GM19463 (cell line): ENCODE measurements around the gene EIF3A.
A peak's percentile ranks its signal among the peaks of the same experiment; 100 is the strongest.
"Not testable (repeated sequence)": the region's sequence is repeated elsewhere in the genome, so short reads cannot be mapped to it uniquely, and the experiment has no call there.

Source experiments
- ATAC-seq: cut with Tn5 transposase; IDR thresholded peaks from one replicate; pipeline ENCODE4 v1.9.1; 2021; ENCODE audit warnings: mild to moderate bottlenecking, moderate library complexity; ENCODE audit not compliant: unreplicated experiment

Gene EIF3A

DNA sequence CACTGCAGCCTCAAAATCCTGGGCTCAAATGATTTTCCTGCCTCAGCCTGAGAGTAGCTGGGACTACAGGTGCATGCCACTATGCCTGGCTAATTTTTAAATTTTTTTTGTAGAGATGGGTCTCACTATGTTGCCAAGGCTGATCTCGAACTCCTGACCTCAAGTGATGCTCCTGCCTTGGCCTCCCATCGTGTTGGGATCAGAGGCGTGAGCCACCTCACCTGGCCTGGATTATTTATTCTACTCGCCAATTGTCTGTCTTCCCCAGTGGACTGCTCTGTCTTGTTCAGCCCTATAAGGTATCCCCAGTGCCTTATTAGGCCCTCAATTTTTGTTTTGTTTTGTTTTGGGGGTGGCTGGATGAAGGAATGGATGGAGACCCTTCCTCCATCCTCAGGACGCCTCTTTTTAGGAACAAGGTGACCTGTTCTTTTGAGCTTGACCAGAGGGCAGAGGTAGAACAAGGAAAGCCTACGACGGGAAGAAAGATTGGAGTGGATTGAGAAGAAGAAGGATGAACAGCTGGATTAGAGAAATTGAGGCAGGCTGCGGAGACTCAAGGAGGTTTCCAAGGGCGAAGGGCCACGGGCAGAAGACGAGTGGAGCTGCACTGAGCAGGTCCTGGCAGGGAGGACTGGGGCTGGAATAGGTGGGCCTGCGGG is 22.8 kb upstream of the EIF3A start:
- ATAC-seq, result no peak

GRCh38 chr10:119101366-119102098 is 20.9 kb upstream of the EIF3A start:
- ATAC-seq, result no peak

GRCh38 chr10:119100434-119101238 is 20.0 kb upstream of the EIF3A start:
- ATAC-seq, result no peak

- ATAC-seq, result no peak
Measured at GRCh38 chr10:119098576-119098975, 18.0 kb upstream of the EIF3A start.

DNA sequence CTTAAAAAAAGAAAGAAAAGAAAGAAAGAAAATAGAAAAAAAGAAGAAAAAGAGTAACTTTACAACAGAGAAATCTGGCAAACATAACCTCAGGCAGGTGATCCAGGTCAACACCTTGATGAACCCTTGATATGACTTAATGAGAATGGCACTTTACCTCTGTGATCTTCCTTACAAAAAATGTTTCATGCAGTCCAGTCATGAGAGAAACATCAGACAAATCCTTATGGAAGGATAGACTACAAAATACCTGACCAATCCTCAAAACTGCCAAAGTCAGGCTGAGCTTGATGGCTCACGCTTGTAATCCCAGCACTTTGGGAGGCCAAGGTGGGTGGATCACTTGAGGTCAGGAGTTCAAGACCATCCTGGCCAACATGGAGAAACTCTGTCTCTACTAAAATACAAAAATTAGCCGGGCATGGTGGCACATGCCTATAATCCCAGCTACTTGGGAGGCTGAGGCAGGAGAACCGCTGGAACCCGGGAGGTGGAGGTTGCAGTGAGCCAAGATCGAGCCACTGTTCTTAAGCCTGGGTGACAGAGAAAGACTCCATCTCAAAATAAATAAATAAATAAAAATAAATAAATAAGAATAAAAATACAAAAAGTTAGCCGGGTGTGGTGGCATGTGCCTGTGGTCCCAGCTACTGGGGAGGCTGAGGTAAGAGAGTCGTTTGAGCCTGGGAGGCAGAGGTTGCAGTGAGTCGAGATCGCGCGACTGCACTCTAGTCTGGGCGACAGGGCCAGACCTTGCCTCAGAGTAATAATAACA is 16.2 kb upstream of the EIF3A start:
- not testable (repeated sequence) for ATAC-seq

- no peak for ATAC-seq
Measured at GRCh38 chr10:119095640-119096039, 15.0 kb upstream of the EIF3A start.

- no peak for ATAC-seq
Measured at GRCh38 chr10:119090968-119091367, 10.4 kb upstream of the EIF3A start.

GRCh38 chr10:119090026-119090795 is 9.6 kb upstream of the EIF3A start:
- no peak for ATAC-seq

DNA sequence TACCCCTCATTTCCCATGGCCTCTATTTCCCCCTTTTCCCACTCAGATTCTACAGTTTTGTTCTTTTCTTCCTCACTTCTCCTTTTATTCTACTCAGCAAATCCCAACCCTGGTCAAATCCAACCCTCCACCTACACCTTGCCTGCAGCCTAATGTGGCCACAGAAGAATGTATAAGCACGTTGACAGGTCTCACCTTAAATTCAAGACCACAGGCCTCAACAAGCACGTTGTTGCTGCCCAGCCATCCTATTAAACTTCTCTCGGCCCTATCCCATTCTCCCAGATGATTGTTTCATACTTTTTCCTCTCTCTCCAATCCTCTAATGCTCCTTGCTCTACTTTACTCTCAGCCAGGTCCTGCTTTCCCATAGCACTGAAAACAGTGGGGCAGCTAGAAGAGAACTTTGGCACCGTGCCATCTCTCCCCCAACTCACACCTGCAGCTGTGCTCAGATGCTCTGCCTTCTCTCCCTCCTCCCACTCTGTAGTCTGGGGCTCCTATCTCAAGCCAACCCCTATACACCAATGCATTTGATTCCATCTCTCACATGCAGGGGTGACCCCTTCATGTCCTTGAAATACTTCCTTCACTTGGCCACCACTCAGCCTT is 6.8 kb upstream of the EIF3A start:
- no peak for ATAC-seq

GRCh38 chr10:119084896-119085295 is 4.3 kb upstream of the EIF3A start:
- no peak for ATAC-seq

- ATAC-seq, result peak; percentile 63
Measured at GRCh38 chr10:119079599-119080520, 757 bp downstream of the EIF3A start.

DNA sequence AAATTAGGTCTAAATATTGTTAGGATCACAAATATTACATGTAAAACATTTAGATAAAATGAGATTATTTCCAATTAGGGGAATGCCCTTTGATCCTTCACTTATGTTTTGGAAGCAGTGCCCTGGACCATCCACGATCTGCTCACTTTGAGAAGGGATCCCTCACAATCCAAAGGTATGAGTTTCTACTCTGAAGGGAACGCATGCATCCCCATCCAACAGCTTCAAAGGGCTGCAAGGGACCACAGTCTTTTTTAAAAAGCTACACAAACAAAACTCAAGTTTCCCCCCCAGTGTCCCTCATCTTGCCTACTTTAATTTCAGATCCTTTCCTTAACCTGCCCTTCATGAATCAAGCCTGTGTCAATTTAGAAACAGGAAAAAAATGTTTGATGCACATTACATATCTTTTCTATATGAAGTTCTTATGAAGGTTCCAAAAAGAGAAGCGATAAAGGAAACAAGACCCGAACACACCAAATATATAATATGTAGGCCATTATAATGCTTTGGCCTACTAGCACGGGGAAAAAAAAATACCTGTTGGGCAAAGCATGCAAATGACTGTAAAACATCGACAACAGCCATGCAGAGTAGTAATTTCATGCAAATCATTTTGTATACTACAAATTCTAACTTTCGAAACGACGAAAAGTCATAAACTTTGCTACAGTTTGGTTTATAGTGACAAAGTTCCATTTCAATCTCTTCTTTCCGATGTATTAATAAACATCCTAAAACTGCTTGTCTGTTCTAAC is 2.0 kb downstream of the EIF3A start:
- no peak for ATAC-seq

DNA sequence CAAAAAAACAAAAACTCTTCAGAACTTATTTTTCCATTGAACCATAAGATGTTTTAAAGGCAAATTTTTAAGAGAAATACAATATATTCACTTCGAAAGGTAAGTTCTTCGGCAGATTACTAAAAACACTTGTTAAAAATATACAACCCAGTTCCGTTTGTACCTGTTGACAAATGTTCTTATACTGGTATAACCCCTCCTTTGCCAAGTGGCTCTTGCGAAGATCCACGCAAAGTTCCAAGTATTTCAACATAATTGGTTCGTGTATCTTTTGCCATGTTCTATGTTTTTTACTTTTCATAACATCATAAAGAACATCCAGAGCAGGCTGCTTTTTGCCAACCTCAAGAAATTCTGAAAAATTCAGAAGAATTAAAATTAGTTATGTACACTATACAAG is 7.0 kb downstream of the EIF3A start:
- no peak for ATAC-seq

DNA sequence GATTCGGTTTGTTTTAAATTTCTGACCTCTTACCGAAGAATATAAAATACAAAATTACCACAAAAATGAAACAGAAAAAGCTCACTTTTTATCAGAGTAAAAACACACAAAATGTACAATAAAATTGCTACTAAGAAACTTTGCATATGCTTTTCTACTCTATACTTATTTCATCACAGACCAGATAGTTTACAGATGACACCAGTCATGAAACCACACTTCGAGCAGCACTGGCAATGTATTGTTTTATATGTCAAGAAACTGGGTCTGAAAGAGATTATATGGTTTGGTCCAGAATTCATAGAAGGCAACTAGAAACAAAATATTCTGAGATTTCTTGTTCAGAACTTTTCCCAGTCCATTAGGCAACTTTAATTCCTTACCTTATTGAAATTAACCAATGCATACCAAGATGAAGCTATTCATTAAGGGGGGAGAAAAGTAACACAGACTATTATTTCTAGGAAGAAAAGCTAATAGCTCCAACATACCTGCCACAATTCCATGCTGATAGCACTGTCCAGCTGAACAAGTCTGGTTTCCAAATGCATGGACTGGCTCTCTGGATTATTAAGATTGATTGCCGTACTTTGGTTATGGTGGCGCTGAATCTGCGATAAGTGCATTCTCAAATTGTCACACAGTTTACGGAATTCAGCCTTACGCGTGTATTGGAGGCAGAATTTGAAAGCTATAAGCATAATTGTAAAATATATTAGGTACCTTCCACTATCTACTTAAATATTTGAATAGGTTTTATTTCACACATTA is 10.0 kb downstream of the EIF3A start:
- no peak for ATAC-seq

DNA sequence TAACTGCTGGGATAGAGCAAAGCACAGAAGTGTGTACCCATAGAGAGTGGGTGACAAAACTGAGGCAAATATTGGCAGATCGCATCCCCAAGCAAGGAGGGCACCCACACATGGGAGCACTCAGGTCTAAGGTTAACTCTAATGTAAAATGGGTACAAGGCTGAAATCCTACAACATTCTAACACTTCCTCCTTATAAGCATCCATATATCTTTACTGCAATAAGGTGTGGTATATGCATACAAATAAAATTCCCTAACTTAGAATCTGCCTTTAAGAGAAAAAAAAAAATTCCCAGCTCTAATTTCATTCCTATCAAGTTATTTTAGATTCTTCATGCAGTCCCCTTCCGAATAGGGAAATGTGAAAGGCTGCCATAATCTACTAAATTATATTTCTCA is 18.7 kb downstream of the EIF3A start:
- no peak for ATAC-seq

- ATAC-seq, result no peak
Measured at GRCh38 chr10:119061352-119061751, 19.3 kb downstream of the EIF3A start.

GRCh38 chr10:119060107-119060506 is 20.5 kb downstream of the EIF3A start:
- ATAC-seq, result no peak
